Hepatocyte (in vitro differentiated cells): ENCODE results near the gene SLC5A3. TPM values are rescaled to one million over a fixed set of nuclear protein-coding genes. Genes with fewer than 3 reads are reported as not detected.

Experiments used
- DNase-seq: peaks from one replicate; pipeline ENCODE4 v3.0.0-alpha.2; 2016; ENCODE audit warnings: low spot score
- H2AFZ ChIP-seq: fragments of 200-600 bp; sonication (generic); 2 replicates; pipeline ENCODE4 v1.6.0; 2016; ENCODE audit warnings: antibody characterized with exemption, mild to moderate bottlenecking
- H3K27ac ChIP-seq: fragments of 200-600 bp; sonication (generic); 2 replicates; pipeline ENCODE4 v1.5.1; 2016; ENCODE audit warnings: mild to moderate bottlenecking
- H3K27me3 ChIP-seq: fragments of 200-600 bp; sonication (generic); 2 replicates; pipeline ENCODE4 v1.6.1; 2016
- H3K36me3 ChIP-seq: fragments of 200-600 bp; sonication (generic); replicated peaks from 2 replicates; pipeline ENCODE4 v1.5.1; 2016; ENCODE audit warnings: low read depth; ENCODE audit not compliant: insufficient read depth
- H3K4me1 ChIP-seq: fragments of 200-600 bp; sonication (generic); 2 replicates; pipeline ENCODE4 v1.5.1; 2016; ENCODE audit warnings: mild to moderate bottlenecking, moderate library complexity; ENCODE audit not compliant: insufficient read depth
- H3K4me2 ChIP-seq: fragments of 200-600 bp; sonication (generic); 2 replicates; pipeline ENCODE4 v1.6.0; 2016
- H3K4me3 ChIP-seq: fragments of 200-600 bp; sonication (generic); 2 replicates; pipeline ENCODE4 v1.5.1; 2016; ENCODE audit warnings: mild to moderate bottlenecking
- H3K79me2 ChIP-seq: fragments of 200-600 bp; sonication (generic); 2 replicates; pipeline ENCODE4 v1.6.0; 2017; ENCODE audit warnings: mild to moderate bottlenecking
- H3K9me2 ChIP-seq: fragments of 200-600 bp; sonication (generic); replicated peaks from 2 replicates; pipeline ENCODE4 v1.6.0; 2017; ENCODE audit warnings: mild to moderate bottlenecking; ENCODE audit not compliant: insufficient read depth
- H3K9me3 ChIP-seq: fragments of 200-600 bp; sonication (generic); 2 replicates; pipeline ENCODE4 v1.5.1; 2016; ENCODE audit warnings: low read depth, mild to moderate bottlenecking
- H4K20me1 ChIP-seq: fragments of 200-600 bp; sonication (generic); 2 replicates; pipeline ENCODE4 v1.6.0; 2016; ENCODE audit warnings: mild to moderate bottlenecking; ENCODE audit not compliant: insufficient read depth, poor library complexity, severe bottlenecking
- EZH2 ChIP-seq: fragments of 200-600 bp; sonication (generic); IDR thresholded peaks from 2 replicates; pipeline ENCODE4 v1.6.1; 2016; ENCODE audit warnings: antibody characterized with exemption, mild to moderate bottlenecking, borderline replicate concordance
- EZH2phosphoT487 ChIP-seq: fragments of 200-600 bp; sonication (generic); IDR thresholded peaks from one replicate; pipeline ENCODE4 v1.6.1; 2018; ENCODE audit warnings: antibody characterized with exemption, mild to moderate bottlenecking, low read depth, moderate library complexity; ENCODE audit not compliant: unreplicated experiment, severe bottlenecking
- WGBS: methylation state at CpG from one replicate; pipeline ENCODE4 v1.1.6; 2016; ENCODE audit warnings: low lambda C conversion rate; ENCODE audit errors: missing lambda C conversion rate; 5-methylcytosine and 5-hydroxymethylcytosine counted together
- polyA plus RNA-seq: library from polyadenylated mRNA; unstranded; fragments of >200 nt; fragmentation: Nextera tagmentation; extraction: Ambion mirVana; gene quantifications from 2 replicates; pipeline ENCODE4 v1.2.1, GENCODE V29; 2016
- total RNA-seq: library from RNA; depleted of rRNA; stranded (reverse); fragments of >200 nt; gene quantifications from 2 replicates; pipeline ENCODE4 v1.2.3, GENCODE V29; 2014
- TF ChIP-seq, protein P1 (sequence below): fragments of 200-600 bp; sonication (generic); IDR thresholded peaks from 2 replicates; pipeline ENCODE4 v1.5.1; 2016; ENCODE audit warnings: antibody characterized with exemption, mild to moderate bottlenecking; ENCODE audit not compliant: poor library complexity

The SLC5A3 gene
- total and polyA plus RNA-seq, 2 experiments from 2014 or later = 8.1 to 64.0 TPM

DNA sequence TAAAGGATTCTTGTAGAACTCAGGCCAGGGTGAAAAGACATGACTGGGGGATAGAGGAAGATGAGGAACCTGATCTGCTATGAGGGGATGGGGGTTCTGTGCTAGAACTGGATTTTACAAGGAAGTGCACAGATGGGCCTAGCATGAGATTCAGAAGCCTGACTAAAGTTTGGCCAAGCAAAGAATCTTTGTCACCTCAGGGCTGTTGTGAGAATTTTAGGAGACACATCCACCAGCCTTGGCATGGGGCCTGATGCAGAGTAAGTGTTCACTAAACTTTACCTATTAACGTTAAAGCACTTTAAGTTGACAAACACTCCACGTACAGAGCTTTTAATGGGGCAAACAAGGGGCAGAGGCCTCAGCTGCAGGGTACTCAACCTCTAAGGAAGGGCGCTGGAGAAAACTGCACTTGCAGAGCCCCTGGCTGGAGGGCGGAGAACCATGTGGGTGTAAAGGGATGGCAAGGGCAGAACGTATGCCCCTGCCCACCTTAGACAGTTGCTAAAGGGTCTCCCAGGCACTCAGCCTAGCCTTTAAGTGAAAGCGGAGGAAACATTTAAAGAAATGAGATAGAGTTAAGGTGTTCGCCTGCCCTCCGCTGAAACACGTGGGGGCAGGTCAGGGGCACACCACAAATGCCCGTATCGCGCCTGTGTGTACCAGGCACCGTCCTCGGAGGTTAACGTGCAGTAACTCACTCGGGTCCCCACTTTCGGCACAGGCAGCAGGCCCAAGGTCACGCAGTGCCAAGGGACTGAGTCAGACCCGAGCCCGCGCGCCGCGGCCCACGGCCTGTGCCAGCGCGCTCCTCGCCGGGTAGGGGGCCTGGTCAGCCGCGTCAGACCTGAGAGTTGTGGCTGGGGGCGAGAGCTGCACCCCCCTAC, 990 bp upstream of the SLC5A3 start:
- no peak for TF ChIP-seq EZH2
- Histone ChIP-seq H3K27me3 (no peaks in the 10 kb centered on the region), H3K27ac (peak overlapping the region; percentile 72), H3K36me3 (no peaks in the 10 kb centered on the region), H3K79me2 (peaks cover 34% of the 10 kb centered on the region), H3K9me2 (no peaks in the 10 kb centered on the region), H3K4me2 (peak overlapping the region; percentile 92), H3K4me3 (peak overlapping the region; percentile 38), H2AFZ (peak overlapping the region; percentile 86), H3K9me3 (no peaks in the 10 kb centered on the region), H4K20me1 (peaks cover 32% of the 10 kb centered on the region), H3K4me1 (peaks cover 21% of the 10 kb centered on the region)
- WGBS = 52% methylated on average over 32 of the region's 32 CpGs
- DNase-seq = no peak

DNA sequence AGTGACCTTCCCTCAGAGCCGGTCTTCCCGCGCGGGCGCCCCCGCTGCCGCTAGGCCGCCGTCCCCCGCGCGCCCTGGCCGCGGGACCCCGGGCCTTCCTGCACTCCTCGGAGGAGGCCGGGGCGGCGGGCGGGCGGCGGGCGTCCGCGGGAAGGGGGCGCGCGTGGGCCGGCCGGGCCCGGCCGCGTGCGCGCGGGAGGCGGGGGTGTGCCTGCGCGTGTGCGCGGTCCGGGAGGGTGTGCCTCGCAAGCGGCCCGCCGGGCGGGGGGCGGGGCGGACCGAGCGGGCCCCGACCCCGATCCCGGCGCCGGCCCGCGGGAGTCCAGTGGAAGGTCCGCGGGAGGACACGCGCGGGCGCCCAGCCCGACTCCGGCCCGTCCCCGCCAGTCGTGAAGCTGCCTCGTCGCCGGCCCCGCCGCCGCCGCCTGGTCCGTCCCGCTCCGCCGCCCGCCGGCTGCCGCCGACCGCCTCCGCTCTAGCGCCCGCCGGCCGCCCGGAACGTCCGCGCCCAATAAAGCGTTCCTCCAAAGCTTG, 438 bp downstream of the SLC5A3 start:
- H3K9me3 ChIP-seq = no peaks in the 10 kb centered on the region
- H3K27me3 ChIP-seq = no peaks in the 10 kb centered on the region
- no peaks in the 10 kb centered on the region for H3K36me3 ChIP-seq
- TF ChIP-seq EZH2 = no peak
- peaks cover 23% of the 10 kb centered on the region for H3K4me1 ChIP-seq
- H3K27ac ChIP-seq = peak overlapping the region; percentile 98
- no peak overlapping the region for H2AFZ ChIP-seq
- 1% methylated on average over 22 of the region's 95 CpGs for WGBS
- H3K79me2 ChIP-seq = peaks cover 48% of the 10 kb centered on the region
- H3K4me3 ChIP-seq = peak overlapping the region; percentile 98
- DNase-seq = peak; percentile 74
- H3K9me2 ChIP-seq = no peaks in the 10 kb centered on the region
- peaks cover 40% of the 10 kb centered on the region for H4K20me1 ChIP-seq
- peak overlapping the region; percentile 88 for H3K4me2 ChIP-seq

DNA sequence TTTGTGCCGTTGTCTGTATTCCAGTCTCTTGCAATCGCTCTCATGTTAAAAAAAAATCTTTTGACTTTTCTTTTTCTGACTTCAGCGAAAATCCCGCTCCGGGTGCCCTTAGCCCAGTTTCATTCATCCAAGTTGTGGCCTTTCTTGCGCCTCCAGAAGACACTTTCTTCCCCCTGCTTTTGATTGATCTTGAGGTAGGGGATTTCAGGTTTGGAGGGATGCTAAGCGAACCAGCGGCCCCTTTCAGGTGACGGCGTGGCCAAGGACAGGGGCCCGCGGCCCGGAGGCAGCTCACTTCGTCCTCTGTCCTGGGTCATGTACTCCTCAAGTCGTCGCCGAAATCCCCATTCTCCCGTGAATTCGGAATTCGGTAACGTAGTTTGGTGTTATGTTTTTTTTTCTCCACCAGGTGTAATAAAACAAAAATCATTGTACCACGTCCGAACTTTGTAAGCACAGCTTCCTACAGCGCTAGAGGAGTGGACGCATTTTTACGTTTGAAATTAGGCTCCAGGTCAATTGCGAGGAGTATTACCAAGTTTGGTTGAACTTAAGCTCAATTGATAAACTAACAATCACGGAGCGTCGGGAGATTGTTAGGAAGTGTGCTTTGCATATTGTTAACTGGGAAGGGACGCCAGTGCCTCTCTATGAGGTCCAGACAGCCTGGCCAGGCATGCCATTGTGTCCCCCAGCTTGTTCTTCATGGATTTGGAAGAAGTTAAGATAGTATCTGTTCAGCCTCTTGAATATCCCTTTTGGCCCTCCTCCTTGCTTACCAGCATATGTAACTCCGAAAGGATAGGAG, 1.1 kb downstream of the SLC5A3 start:
- Histone ChIP-seq H3K27me3 (no peaks in the 10 kb centered on the region), H3K4me3 (peak overlapping the region; percentile 69), H2AFZ (no peak overlapping the region), H3K79me2 (peaks cover 55% of the 10 kb centered on the region), H3K27ac (peak overlapping the region; percentile 92), H3K36me3 (no peaks in the 10 kb centered on the region), H3K9me3 (no peaks in the 10 kb centered on the region), H4K20me1 (peaks cover 40% of the 10 kb centered on the region), H3K4me1 (peaks cover 23% of the 10 kb centered on the region), H3K9me2 (no peaks in the 10 kb centered on the region), H3K4me2 (peak overlapping the region; percentile 88)
- DNase-seq = peak; percentile 27
- TF ChIP-seq EZH2 (no peak), EZH2phosphoT487 (no peak)
- TF ChIP-seq, protein P1, sequence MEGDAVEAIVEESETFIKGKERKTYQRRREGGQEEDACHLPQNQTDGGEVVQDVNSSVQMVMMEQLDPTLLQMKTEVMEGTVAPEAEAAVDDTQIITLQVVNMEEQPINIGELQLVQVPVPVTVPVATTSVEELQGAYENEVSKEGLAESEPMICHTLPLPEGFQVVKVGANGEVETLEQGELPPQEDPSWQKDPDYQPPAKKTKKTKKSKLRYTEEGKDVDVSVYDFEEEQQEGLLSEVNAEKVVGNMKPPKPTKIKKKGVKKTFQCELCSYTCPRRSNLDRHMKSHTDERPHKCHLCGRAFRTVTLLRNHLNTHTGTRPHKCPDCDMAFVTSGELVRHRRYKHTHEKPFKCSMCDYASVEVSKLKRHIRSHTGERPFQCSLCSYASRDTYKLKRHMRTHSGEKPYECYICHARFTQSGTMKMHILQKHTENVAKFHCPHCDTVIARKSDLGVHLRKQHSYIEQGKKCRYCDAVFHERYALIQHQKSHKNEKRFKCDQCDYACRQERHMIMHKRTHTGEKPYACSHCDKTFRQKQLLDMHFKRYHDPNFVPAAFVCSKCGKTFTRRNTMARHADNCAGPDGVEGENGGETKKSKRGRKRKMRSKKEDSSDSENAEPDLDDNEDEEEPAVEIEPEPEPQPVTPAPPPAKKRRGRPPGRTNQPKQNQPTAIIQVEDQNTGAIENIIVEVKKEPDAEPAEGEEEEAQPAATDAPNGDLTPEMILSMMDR = no peak
- WGBS = 4% methylated on average over 32 of the region's 32 CpGs

DNA sequence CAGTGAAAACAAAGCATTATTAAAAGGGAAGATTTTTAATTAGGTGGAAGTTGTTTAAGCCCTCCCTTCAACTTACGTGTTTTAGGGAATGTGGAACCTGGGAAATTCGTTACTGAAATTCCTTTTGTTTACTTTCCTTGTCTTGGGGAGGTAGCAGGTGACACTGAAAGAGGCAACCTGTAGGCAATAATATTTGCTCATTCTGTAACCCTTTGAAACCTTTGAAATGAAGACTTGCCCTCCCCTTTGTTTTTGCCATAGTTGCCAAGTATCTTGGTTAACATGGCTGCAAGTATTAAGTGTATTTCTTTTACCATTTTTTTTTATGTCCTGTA, 1.7 kb downstream of the SLC5A3 start:
- H3K4me2 ChIP-seq = peak overlapping the region; percentile 88
- no peaks in the 10 kb centered on the region for H3K36me3 ChIP-seq
- H3K79me2 ChIP-seq = peaks cover 60% of the 10 kb centered on the region
- peak overlapping the region; percentile 92 for H3K27ac ChIP-seq
- no peaks in the 10 kb centered on the region for H3K27me3 ChIP-seq
- DNase-seq = no peak
- peaks cover 23% of the 10 kb centered on the region for H3K4me1 ChIP-seq
- no peak overlapping the region for H2AFZ ChIP-seq
- H3K9me3 ChIP-seq = no peaks in the 10 kb centered on the region
- H4K20me1 ChIP-seq = peaks cover 42% of the 10 kb centered on the region
- 16% methylated on average over 2 of the region's 2 CpGs for WGBS
- TF ChIP-seq, protein P1 = no peak
- TF ChIP-seq EZH2phosphoT487 (no peak), EZH2 (no peak)
- H3K4me3 ChIP-seq = peak overlapping the region; percentile 69
- H3K9me2 ChIP-seq = no peaks in the 10 kb centered on the region
